MCF 10A (cell line): ENCODE measurements around the gene PACSIN1. TPM values are rescaled to one million over a fixed set of nuclear protein-coding genes. Genes with fewer than 3 reads are reported as not detected.

Source experiments
- BruUV-seq: library from RNA; stranded (reverse); fragments of 400-500 nt; replicated peaks from 2 replicates; lab custom pipeline; 2021; lab: Mats Ljungman, UMichigan
- CTCF ChIA-PET: fragments of 300-600 bp; sonication (Branson Sonifier 250); formaldehyde crosslinking; extraction: SDS; loops from one replicate; lab custom pipeline; 2021; ENCODE audit warnings: antibody characterized with exemption, inconsistent platforms; lab: Yijun Ruan, JAX
- POLR2A ChIA-PET: fragments of 300-600, 350-650 bp; sonication (Branson Sonifier 250); formaldehyde crosslinking; extraction: SDS; loops from one replicate; lab custom pipeline; 2020; ENCODE audit warnings: antibody characterized with exemption, inconsistent platforms; lab: Yijun Ruan, JAX
- DNase-seq: peaks from one replicate; pipeline ENCODE4 v3.0.0-alpha.2; 2018; ENCODE audit not compliant: unreplicated experiment
- H3K27ac Mint-ChIP-seq: one replicate; pipeline ENCODE4 v1.8.0; 2022; ENCODE audit warnings: mild to moderate bottlenecking, low read depth, mixed read lengths; ENCODE audit not compliant: unreplicated experiment
- H3K27me3 Mint-ChIP-seq: one replicate; pipeline ENCODE4 v1.8.0; 2022; ENCODE audit warnings: mixed read lengths; ENCODE audit not compliant: insufficient read depth, unreplicated experiment
- H3K36me3 Mint-ChIP-seq: one replicate; pipeline ENCODE4 v1.8.0; 2022; ENCODE audit warnings: mild to moderate bottlenecking, moderate library complexity, mixed read lengths; ENCODE audit not compliant: insufficient read depth, unreplicated experiment
- H3K4me1 Mint-ChIP-seq: one replicate; pipeline ENCODE4 v1.8.0; 2022; ENCODE audit warnings: mixed read lengths; ENCODE audit not compliant: insufficient read depth, unreplicated experiment
- H3K4me3 Mint-ChIP-seq: one replicate; pipeline ENCODE4 v1.8.0; 2022; ENCODE audit warnings: mild to moderate bottlenecking, moderate library complexity, mixed read lengths; ENCODE audit not compliant: unreplicated experiment
- H3K9me3 Mint-ChIP-seq: one replicate; pipeline ENCODE4 v1.8.0; 2022; ENCODE audit warnings: mixed read lengths; ENCODE audit not compliant: unreplicated experiment
- intact Hi-C: fragments of 100-400 bp; cut with micrococcal nuclease; formaldehyde crosslinking; loops from 2 replicates; pipeline ENCODE4 v1.14.1; 2022
- total RNA-seq: library from RNA; stranded (reverse); gene quantifications from 2 replicates; pipeline ENCODE4 v1.2.3, GENCODE V29; 2022
- TF ChIP-seq, protein P1 (sequence below): fragments of 200-600 bp; IDR thresholded peaks from one replicate; pipeline ENCODE4 v1.8.0; 2022; ENCODE audit warnings: antibody characterized with exemption, mild to moderate bottlenecking; ENCODE audit not compliant: unreplicated experiment

The PACSIN1 gene
- total RNA-seq, 1 experiment from 2014 or later: not detected

DNA sequence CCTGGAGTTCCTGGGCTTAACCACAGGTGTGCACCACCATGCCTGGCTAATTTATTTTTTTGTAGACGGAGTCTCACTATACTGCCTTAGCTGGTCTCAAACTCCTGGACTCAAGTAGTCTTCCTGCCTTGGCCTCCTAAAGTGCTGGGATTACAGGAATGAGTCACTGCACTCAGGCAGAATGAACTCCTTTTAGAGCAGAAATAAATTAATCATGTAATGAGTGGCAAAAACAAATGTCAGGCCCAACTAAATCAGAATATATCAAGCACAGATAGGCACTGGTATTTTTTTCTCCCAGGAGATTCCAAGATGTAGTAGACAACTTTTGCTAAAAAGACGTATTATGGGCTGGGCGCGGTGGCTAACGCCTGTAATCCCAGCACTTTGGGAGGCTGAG, 42.6 kb upstream of the PACSIN1 start:
- peaks cover 16% of the 10 kb centered on the region for H3K4me1 Mint-ChIP-seq
- H3K27ac Mint-ChIP-seq: no peak overlapping the region
- no TSS peak for BruUV-seq
- intact Hi-C loops: no loop called here
- POLR2A ChIA-PET: interaction anchor here (0.6 to 4.5 kb wide), 4 partner anchors 8 to 174 kb away, joined by 3 to 55 read pairs (median 18); partner anchors contain the start of gene SMIM29
- TF ChIP-seq, protein P1, sequence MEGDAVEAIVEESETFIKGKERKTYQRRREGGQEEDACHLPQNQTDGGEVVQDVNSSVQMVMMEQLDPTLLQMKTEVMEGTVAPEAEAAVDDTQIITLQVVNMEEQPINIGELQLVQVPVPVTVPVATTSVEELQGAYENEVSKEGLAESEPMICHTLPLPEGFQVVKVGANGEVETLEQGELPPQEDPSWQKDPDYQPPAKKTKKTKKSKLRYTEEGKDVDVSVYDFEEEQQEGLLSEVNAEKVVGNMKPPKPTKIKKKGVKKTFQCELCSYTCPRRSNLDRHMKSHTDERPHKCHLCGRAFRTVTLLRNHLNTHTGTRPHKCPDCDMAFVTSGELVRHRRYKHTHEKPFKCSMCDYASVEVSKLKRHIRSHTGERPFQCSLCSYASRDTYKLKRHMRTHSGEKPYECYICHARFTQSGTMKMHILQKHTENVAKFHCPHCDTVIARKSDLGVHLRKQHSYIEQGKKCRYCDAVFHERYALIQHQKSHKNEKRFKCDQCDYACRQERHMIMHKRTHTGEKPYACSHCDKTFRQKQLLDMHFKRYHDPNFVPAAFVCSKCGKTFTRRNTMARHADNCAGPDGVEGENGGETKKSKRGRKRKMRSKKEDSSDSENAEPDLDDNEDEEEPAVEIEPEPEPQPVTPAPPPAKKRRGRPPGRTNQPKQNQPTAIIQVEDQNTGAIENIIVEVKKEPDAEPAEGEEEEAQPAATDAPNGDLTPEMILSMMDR: no peak
- no peak for DNase-seq
- H3K36me3 Mint-ChIP-seq: peaks cover 76% of the 10 kb centered on the region
- CTCF ChIA-PET: interaction anchor here (0.6 to 3.5 kb wide), 3 partner anchors 8 to 186 kb away, joined by 3 to 35 read pairs (median 4); no protein-coding TSS in a partner anchor
- no peaks in the 10 kb centered on the region for H3K9me3 Mint-ChIP-seq
- no peaks in the 10 kb centered on the region for H3K27me3 Mint-ChIP-seq
- H3K4me3 Mint-ChIP-seq: peak overlapping the region; percentile 10

DNA sequence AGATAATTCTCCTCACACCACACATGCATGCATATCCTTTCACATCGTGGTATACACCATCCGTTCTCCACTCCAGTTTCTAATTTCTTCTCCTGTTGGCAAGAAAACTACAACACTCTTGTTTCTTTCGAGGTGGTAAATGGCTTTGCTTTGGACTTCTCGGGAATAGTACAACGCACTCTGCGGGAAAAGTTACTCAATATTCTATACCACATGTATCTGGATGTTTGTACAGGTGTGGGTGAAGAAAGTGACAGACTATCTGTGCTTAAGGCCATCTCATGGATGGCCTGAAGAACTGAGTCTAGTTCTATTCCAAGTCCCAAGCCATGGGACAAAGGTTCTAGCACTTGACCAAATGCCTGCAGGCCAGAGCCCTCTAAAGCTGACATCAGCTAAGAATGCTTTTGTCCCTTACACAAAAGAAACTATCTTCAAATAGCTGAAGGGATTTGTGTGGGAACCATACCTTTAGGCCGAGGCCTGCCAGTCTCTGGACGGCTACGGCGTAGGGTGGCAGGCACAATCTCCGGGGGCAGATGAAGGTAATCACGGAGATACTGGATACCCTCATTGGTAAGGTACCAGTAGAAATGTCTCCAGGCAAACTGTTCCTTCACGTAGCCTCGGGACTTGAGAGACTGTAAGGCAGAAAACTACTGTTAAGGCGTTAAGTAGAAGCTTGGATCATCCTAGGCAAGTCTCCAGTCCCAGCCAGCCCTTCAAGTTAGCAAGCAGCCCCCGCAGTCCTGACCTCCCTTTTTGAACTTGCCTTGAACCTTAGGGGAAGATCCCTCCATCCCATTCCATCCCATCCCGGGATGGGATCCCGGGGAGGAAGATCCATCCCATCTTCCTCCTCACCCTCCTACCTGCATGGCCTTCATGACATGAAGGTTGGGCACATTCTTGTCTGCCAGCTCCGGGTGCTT, 41.4 kb upstream of the PACSIN1 start:
- Mint-ChIP-seq H3K36me3 (peaks cover 64% of the 10 kb centered on the region), H3K27me3 (no peaks in the 10 kb centered on the region), H3K9me3 (no peaks in the 10 kb centered on the region), H3K27ac (peak overlapping the region; percentile 100), H3K4me1 (peaks cover 16% of the 10 kb centered on the region), H3K4me3 (peak overlapping the region; percentile 96)
- CTCF ChIA-PET: interaction anchor here (0.6 to 3.5 kb wide), 9 partner anchors 9 to 1334 kb away, joined by 3 to 35 read pairs (median 3); no protein-coding TSS in a partner anchor
- BruUV-seq: no TSS peak
- intact Hi-C loops: no loop called here
- POLR2A ChIA-PET: interaction anchor here (0.7 to 4.5 kb wide), 8 partner anchors 9 to 233 kb away, joined by 3 to 55 read pairs (median 10); partner anchors contain the start of genes NUDT3 and SMIM29
- TF ChIP-seq, protein P1: no peak
- DNase-seq: no peak

DNA sequence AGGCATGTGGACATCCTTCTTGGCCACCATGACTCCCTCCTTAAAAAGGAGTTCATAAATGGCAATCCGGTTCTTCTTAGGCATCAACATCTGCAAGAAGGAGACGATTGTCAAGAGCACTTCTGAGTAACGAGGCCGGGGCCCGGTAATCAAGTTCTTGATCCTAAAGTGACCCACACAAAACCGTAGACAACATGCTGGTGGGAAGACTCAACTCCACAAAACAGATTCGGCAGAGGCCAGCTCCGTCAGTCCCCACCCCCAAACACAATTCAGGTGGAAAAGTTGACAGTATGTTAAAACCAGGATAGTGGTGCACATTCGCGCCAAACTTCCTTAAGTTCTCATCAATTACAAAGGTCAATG, 40.8 kb upstream of the PACSIN1 start:
- peaks cover 58% of the 10 kb centered on the region for H3K36me3 Mint-ChIP-seq
- POLR2A ChIA-PET: interaction anchor here (0.6 to 4.5 kb wide), 12 partner anchors 10 to 1078 kb away, joined by 3 to 55 read pairs (median 4); partner anchors contain the start of genes NUDT3, SMIM29 and ZBTB9

More for the DNA sequence above, 40.8 kb upstream of the PACSIN1 start:
- intact Hi-C loops: no loop called here
- no peak for DNase-seq
- peak overlapping the region; percentile 96 for H3K4me3 Mint-ChIP-seq
- TF ChIP-seq, protein P1: no peak
- peak overlapping the region; percentile 100 for H3K27ac Mint-ChIP-seq
- no peaks in the 10 kb centered on the region for H3K9me3 Mint-ChIP-seq
- no TSS peak for BruUV-seq
- CTCF ChIA-PET: interaction anchor here (0.6 to 3.5 kb wide), 3 partner anchors 10 to 175 kb away, joined by 3 to 35 read pairs (median 3); no protein-coding TSS in a partner anchor
- peaks cover 16% of the 10 kb centered on the region for H3K4me1 Mint-ChIP-seq
- no peaks in the 10 kb centered on the region for H3K27me3 Mint-ChIP-seq
